IMR-90 (cell line): ENCODE measurements around the gene GMEB2. TPM values are rescaled to one million over a fixed set of nuclear protein-coding genes. Genes with fewer than 3 reads are reported as not detected.

Source experiments
- ATAC-seq: fragments of 200-7000 bp; cut with Tn5 transposase; 2 replicates; pipeline ENCODE4 v1.9.1; 2020; ENCODE audit warnings: low read depth, mild to moderate bottlenecking, moderate library complexity
- BruUV-seq: library from RNA; stranded (reverse); fragments of 400-500 nt; replicated peaks from 2 replicates; lab custom pipeline; 2021; lab: Mats Ljungman, UMichigan
- CTCF ChIA-PET: fragments of 300-600 bp; formaldehyde crosslinking; extraction: SDS; loops from one replicate; lab custom pipeline; 2021; ENCODE audit warnings: antibody characterized with exemption; lab: Yijun Ruan, JAX
- POLR2A ChIA-PET: fragments of 300-600 bp; sonication (Branson Sonifier 250); formaldehyde crosslinking; loops from one replicate; lab custom pipeline; 2022; ENCODE audit warnings: antibody characterized with exemption; ENCODE audit not compliant: unreplicated experiment; lab: Charles Lee
- DNase-seq: peaks from one replicate; pipeline ENCODE4 v3.0.0; 2013
- H2AFZ ChIP-seq: replicated peaks from 2 replicates; pipeline ENCODE3; 2013; ENCODE audit warnings: low read length, mild to moderate bottlenecking; ENCODE audit not compliant: poor library complexity
- H2AK5ac ChIP-seq: 2 replicates; pipeline ENCODE4 v1.6.1; 2013; ENCODE audit warnings: low read depth, low read length, inconsistent platforms
- H2AK9ac ChIP-seq: replicated peaks from 2 replicates; pipeline ENCODE3; 2013; ENCODE audit warnings: mild to moderate bottlenecking, low read depth, low read length, moderate library complexity; ENCODE audit not compliant: poor library complexity
- H2BK120ac ChIP-seq: 2 replicates; pipeline ENCODE4 v1.6.1; 2013; ENCODE audit warnings: low read depth, low read length, inconsistent platforms
- H2BK15ac ChIP-seq: 3 replicates; pipeline ENCODE4 v1.6.1; 2013; ENCODE audit warnings: low read depth, low read length, inconsistent platforms
- H2BK20ac ChIP-seq: 2 replicates; pipeline ENCODE4 v1.6.1; 2013; ENCODE audit warnings: low read depth, mild to moderate bottlenecking, inconsistent platforms, low read length, moderate library complexity
- H2BK5ac ChIP-seq: 2 replicates; pipeline ENCODE4 v1.6.1; 2013; ENCODE audit warnings: mild to moderate bottlenecking, low read depth, low read length, inconsistent platforms; ENCODE audit not compliant: poor library complexity, severe bottlenecking
- H3K14ac ChIP-seq: replicated peaks from 2 replicates; pipeline ENCODE4 v1.6.1; 2013; ENCODE audit warnings: low read depth, low read length, inconsistent platforms
- H3K18ac ChIP-seq: 2 replicates; pipeline ENCODE4 v1.6.1; 2013; ENCODE audit warnings: low read depth, low read length, control low read depth
- H3K23ac ChIP-seq: 2 replicates; pipeline ENCODE4 v1.6.1; 2013; ENCODE audit warnings: low read depth, low read length, inconsistent platforms
- H3K27ac ChIP-seq: 2 replicates; pipeline ENCODE4 v1.5.1; 2013; ENCODE audit warnings: mild to moderate bottlenecking, control low read depth, low read length; ENCODE audit not compliant: insufficient read depth
- H3K27me3 ChIP-seq: 2 replicates; pipeline ENCODE4 v1.6.1; 2013; ENCODE audit warnings: low read length; ENCODE audit not compliant: control insufficient read depth, insufficient read depth
- H3K36me3 ChIP-seq: 2 replicates; pipeline ENCODE4 v1.6.1; 2013; ENCODE audit warnings: low read length, mixed read lengths; ENCODE audit not compliant: control insufficient read depth, insufficient read depth
- H3K4ac ChIP-seq: 2 replicates; pipeline ENCODE4 v1.6.1; 2013; ENCODE audit warnings: low read depth, low read length, inconsistent platforms
- H3K4me1 ChIP-seq: 2 replicates; pipeline ENCODE4 v1.6.1; 2013; ENCODE audit warnings: low read length, mixed read lengths; ENCODE audit not compliant: control insufficient read depth, insufficient read depth
- H3K4me2 ChIP-seq: 2 replicates; pipeline ENCODE4 v1.6.1; 2013; ENCODE audit warnings: low read depth, mild to moderate bottlenecking, control low read depth, low read length, moderate library complexity
- H3K4me3 ChIP-seq: 2 replicates; pipeline ENCODE4 v1.5.1; 2013; ENCODE audit warnings: low read depth, mild to moderate bottlenecking, control low read depth, low read length, moderate library complexity; ENCODE audit not compliant: insufficient read depth
- H3K56ac ChIP-seq: 2 replicates; pipeline ENCODE4 v1.6.1; 2013; ENCODE audit warnings: low read length, inconsistent platforms; ENCODE audit not compliant: insufficient read depth; ENCODE audit errors: extremely low read depth
- H3K79me1 ChIP-seq, 2 experiments: 2 replicates each; pipeline ENCODE4 v1.6.1; 2013; ENCODE audit warnings: low read length in 2 of 2, inconsistent platforms in 1 of 2, low read depth in 1 of 2
- H3K9ac ChIP-seq: 2 replicates; pipeline ENCODE4 v1.6.1; 2013; ENCODE audit warnings: low read depth, low read length, control low read depth
- H3K9me1 ChIP-seq: 2 replicates; pipeline ENCODE4 v1.6.1; 2013; ENCODE audit warnings: low read length, inconsistent platforms; ENCODE audit not compliant: insufficient read depth
- H3K9me3 ChIP-seq: 2 replicates; pipeline ENCODE4 v1.6.1; 2013; ENCODE audit warnings: low read length; ENCODE audit not compliant: control insufficient read depth, insufficient read depth
- H4K20me1 ChIP-seq: 2 replicates; pipeline ENCODE4 v1.6.1; 2013; ENCODE audit warnings: low read length, inconsistent platforms; ENCODE audit not compliant: insufficient read depth
- H4K5ac ChIP-seq: 2 replicates; pipeline ENCODE4 v1.6.1; 2013; ENCODE audit warnings: mild to moderate bottlenecking, low read depth, low read length, control low read depth
- H4K8ac ChIP-seq, 2 experiments: 2 replicates each; pipeline ENCODE4 v1.6.1; 2013; ENCODE audit warnings: low read depth in 2 of 2, low read length in 2 of 2, control low read depth in 1 of 2, inconsistent platforms in 1 of 2
- H4K91ac ChIP-seq: 2 replicates; pipeline ENCODE4 v1.6.1; 2013; ENCODE audit warnings: low read depth, low read length, inconsistent platforms; ENCODE audit not compliant: insufficient read depth
- BHLHE40 ChIP-seq: fragments of 150-350 bp; IDR thresholded peaks from 2 replicates; pipeline ENCODE4 v1.6.1; 2016; ENCODE audit warnings: mild to moderate bottlenecking, low read depth, low read length
- CEBPB ChIP-seq: IDR thresholded peaks from 2 replicates; pipeline ENCODE4 v1.6.1; 2012; ENCODE audit warnings: low read depth, low read length, improper control_type of control experiment
- MAFK ChIP-seq: IDR thresholded peaks from 2 replicates; pipeline ENCODE4 v1.6.1; 2012; ENCODE audit warnings: low read depth, low read length, improper control_type of control experiment
- NFE2L2 ChIP-seq: fragments of 150-350 bp; IDR thresholded peaks from 2 replicates; pipeline ENCODE4 v1.6.1; 2016; ENCODE audit warnings: low read depth, mild to moderate bottlenecking, low read length
- RFX5 ChIP-seq: IDR thresholded peaks from 2 replicates; pipeline ENCODE4 v1.8.0; 2012; ENCODE audit warnings: low read depth, mild to moderate bottlenecking, low read length, moderate library complexity
- SMC3 ChIP-seq: fragments of 150-350 bp; IDR thresholded peaks from 2 replicates; pipeline ENCODE4 v1.6.1; 2016; ENCODE audit warnings: low read depth, mild to moderate bottlenecking, antibody characterized with exemption, low read length, moderate library complexity
- WGBS, 2 experiments: methylation state at CpG; one replicate each; pipeline versions ENCODE4 v1.1.5 to v1.1.7; 2013; ENCODE audit warnings: missing lambda C conversion rate in 2 of 2; ENCODE audit not compliant: insufficient read length in 1 of 2; ENCODE audit errors: extremely low coverage in 2 of 2; 5-methylcytosine and 5-hydroxymethylcytosine counted together
- dilution Hi-C: fragments of 300-500 bp; cut with HindIII; formaldehyde crosslinking; loops from one replicate; pipeline ENCODE4 v1.14.3; 2018; ENCODE audit warnings: low sequenced_read_pairs; ENCODE audit not compliant: unreplicated experiment
- in situ Hi-C: fragments of 300-500 bp; cut with MboI; formaldehyde crosslinking; loops from 3 replicates; pipeline ENCODE4 v1.14.3; 2019; ENCODE audit warnings: low sequenced_read_pairs, inconsistent platforms, mixed read lengths
- intact Hi-C: fragments of 100-400 bp; cut with micrococcal nuclease; formaldehyde crosslinking; loops from 2 replicates; pipeline ENCODE4 v1.10.0; 2022
- polyA plus RNA-seq, 3 experiments: library from polyadenylated mRNA; depleted of rRNA; stranded (reverse); fragments of >200 nt; gene quantifications; 2 replicates each; pipeline ENCODE4 v1.2.3, GENCODE V29; 2012; ENCODE audit warnings: low replicate concordance in 1 of 3
- total RNA-seq: library from RNA; depleted of rRNA; stranded (reverse); fragments of >200 nt; gene quantifications from 2 replicates; pipeline ENCODE4 v1.2.3, GENCODE V29; 2012

Gene GMEB2
- total and polyA plus RNA-seq, 2 of the 4 experiments (the other 2 are of a cell fraction), result 5.0 to 10.0 TPM

DNA sequence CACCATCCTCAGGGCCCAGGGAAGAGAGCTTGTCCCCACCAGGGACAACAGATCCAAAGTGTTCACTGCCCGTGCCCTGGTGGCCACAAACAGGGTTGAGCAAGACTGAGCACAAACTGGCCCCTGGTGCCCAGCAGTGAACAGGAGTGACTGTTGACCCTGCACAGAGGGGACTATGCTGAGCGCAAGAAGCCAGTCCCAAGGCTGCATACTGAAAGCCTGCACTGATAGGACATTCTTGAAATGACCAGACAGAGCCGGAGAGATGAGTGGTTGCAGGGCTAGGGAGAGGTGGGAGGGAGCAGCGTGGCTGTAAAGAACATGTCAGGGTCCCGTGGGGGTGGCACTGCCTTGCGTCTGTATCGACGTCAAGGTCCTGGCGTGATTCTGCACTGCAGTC, 75.8 kb downstream of the GMEB2 start:
- Histone ChIP-seq H3K36me3 (no peaks in the 10 kb centered on the region), H2AK5ac (no peak overlapping the region), H3K4me2 (no peak overlapping the region), H3K9me3 (no peaks in the 10 kb centered on the region), H2AK9ac (no peak overlapping the region), H3K56ac (no peak overlapping the region), H4K20me1 (no peaks in the 10 kb centered on the region; the same call in 1 of the 2 replicates), H3K23ac (no peak overlapping the region), H2BK5ac (no peak overlapping the region), H2BK120ac (no peak overlapping the region), H3K79me1 (no peaks in the 10 kb centered on the region), H3K27ac (no peak overlapping the region), H3K14ac (no peak overlapping the region), H2AFZ (peak overlapping the region; percentile 63), H2BK20ac (no peak overlapping the region), H3K9ac (no peak overlapping the region), H4K5ac (no peak overlapping the region), H2BK15ac (no peak overlapping the region), H4K91ac (no peak overlapping the region), H3K18ac (no peak overlapping the region), H3K4me3 (no peak overlapping the region), H3K4ac (no peak overlapping the region), H3K9me1 (no peaks in the 10 kb centered on the region), H3K27me3 (peaks cover 29% of the 10 kb centered on the region), H4K8ac (no peak overlapping the region), H3K4me1 (peaks cover 5% of the 10 kb centered on the region; the same call in 1 of the 2 replicates)
- dilution Hi-C loops (no loop called here), in situ Hi-C loops (no loop called here), intact Hi-C loops (no loop called here)
- TF ChIP-seq NFE2L2 (no peak), BHLHE40 (no peak), SMC3 (no peak), MAFK (no peak), CEBPB (no peak), RFX5 (no peak)
- ChIA-PET CTCF (no interaction called here), POLR2A (no interaction called here)
- no peak for ATAC-seq
- BruUV-seq, result no TSS peak
- no peak for DNase-seq
- WGBS, 2 experiments, result 67% methylated on average over 2 of the region's 9 CpGs; no CpG with 5 or more reads in 1 of the 2 experiments
